Gastrocnemius medialis (tissue), 4 donors: ENCODE data around the gene SH3TC1.

ENCODE experiments used
- CTCF ChIP-seq, 5 experiments: fragments of 450-650 bp in 3 of 5; fragments of 200-600 bp in 2 of 5; sonication (generic) in 2 of 5; IDR thresholded peaks in 4 of 5; conservative IDR thresholded peaks in 1 of 5; 1 replicate in 4 of 5; 2 replicates in 1 of 5; pipeline ENCODE4 v1.5.1; 2016 to 2019; ENCODE audit warnings: antibody characterized with exemption in 5 of 5, mild to moderate bottlenecking in 3 of 5, moderate library complexity in 3 of 5
- POLR2A ChIP-seq, 2 donors: fragments of 450-650 bp; IDR thresholded peaks; one replicate each; pipeline ENCODE4 v1.6.1; 2017; ENCODE audit warnings: antibody characterized with exemption in 2 of 2, mild to moderate bottlenecking in 2 of 2, moderate library complexity in 2 of 2

- TF ChIP-seq CTCF (IDR thresholded peaks at IDR 0.05 in 4 of 5, conservative IDR thresholded peaks at IDR 0.05 in 1 of 5) (no peak), POLR2A (IDR thresholded peaks at IDR 0.05) (no peak)
These were observed 77.5 kb downstream of the SH3TC1 start for GRCh38 chr4:8276358-8277240.
